ENCODE measurements around the gene BCL10.

DNA sequence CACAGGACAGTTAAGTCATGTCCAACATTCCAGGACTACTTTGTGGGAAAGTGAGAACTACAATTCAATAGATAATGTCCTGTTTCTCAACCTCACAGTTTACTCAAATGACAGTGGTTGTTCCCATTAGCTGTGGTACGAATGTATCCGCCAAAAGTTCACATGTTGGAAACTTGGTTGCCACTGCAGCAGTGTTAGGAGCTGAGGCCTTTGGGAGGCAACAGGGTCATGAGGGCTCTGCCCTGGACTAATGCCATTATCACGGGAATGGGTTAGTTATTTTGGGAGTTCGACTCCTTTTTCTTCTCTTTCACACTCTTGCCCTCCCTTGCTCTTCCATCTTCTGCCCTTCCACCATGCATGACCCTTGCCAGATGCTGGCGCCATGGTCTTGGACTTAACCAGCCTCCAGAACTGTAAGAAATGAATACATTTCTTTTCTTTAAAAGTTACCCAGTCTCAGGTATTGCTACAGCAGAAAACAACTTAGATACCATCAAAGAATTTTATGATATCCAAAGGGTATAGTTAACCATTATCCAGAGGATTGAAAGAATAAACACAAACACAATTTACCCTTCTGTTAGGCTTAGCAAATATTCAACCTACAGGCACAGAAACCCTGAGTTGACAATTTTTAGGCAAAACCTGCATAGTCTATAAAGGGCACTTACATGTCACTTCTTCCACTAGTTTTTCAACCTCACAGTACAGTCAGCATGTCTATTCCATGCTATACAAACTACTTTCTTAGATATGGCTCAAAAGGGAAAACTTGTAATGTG lies 7.4 kb downstream of the BCL10 start:
- TF ChIP-seq, protein P1, sequence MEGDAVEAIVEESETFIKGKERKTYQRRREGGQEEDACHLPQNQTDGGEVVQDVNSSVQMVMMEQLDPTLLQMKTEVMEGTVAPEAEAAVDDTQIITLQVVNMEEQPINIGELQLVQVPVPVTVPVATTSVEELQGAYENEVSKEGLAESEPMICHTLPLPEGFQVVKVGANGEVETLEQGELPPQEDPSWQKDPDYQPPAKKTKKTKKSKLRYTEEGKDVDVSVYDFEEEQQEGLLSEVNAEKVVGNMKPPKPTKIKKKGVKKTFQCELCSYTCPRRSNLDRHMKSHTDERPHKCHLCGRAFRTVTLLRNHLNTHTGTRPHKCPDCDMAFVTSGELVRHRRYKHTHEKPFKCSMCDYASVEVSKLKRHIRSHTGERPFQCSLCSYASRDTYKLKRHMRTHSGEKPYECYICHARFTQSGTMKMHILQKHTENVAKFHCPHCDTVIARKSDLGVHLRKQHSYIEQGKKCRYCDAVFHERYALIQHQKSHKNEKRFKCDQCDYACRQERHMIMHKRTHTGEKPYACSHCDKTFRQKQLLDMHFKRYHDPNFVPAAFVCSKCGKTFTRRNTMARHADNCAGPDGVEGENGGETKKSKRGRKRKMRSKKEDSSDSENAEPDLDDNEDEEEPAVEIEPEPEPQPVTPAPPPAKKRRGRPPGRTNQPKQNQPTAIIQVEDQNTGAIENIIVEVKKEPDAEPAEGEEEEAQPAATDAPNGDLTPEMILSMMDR (IDR thresholded peaks at IDR 0.05; ENCODE audit: borderline replicate concordance, extremely low read depth, low read length, poor library complexity, severe bottlenecking): no peak
- TF ChIP-seq EZH2 (IDR thresholded peaks at IDR 0.05; ENCODE audit: borderline replicate concordance, low read depth, low read length, severe bottlenecking): no peak
